IPS-NIHi11 (cell line): ENCODE measurements around the gene LECT2.

Experiments
- DNase-seq: peaks from one replicate; pipeline ENCODE4 v3.0.0; 2012; ENCODE audit warnings: mixed read lengths, low spot score

Gene LECT2

GRCh38 chr5:135954899-135955298, at the start of gene LECT2:
LECT2 (minus strand) TSS chr5:135954983; CDS start chr5:135954833, 150 bp downstream.
- DNase-seq: no peak

DNA sequence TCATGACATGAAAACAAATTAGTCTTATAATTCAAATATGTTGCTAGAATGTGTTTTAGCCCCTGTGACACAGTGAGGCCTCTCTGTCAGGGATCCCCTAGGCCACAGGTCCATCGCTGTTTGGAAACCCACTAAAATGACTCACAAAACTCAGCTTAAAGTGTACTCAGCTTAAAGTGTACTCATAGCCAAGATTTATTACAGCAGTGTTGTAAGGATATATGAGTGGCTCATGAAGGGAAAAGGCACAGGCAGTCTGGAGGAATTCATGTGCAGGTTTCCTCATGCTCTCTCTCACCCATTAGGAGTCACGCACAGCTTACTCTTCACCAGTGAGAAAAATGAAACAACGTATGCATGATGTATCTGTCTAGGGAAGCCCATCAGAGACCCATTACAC, 49.7 kb upstream of the LECT2 start:
- DNase-seq: no peak

- no peak for DNase-seq
Observed at GRCh38 chr5:136001466-136001981, 46.7 kb upstream of the LECT2 start.

DNA sequence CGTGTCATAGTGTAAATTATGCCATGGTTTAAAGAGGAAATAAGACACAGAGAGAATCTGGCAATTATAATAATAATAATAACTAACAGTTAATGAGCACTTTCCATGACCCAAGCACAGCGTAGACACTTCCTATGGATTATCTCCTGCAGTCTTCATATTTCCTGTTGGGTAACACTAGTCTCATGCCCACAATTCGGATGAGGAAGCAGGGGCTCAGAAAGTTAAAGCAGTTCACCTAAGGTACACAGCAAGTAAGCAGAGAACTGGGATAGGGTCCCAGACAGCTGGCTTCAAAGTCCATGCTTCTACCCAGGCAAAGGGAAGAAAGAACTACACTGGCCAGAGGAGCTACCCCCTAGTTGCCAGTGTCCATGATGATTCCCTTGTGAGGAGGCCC, 46.1 kb upstream of the LECT2 start:
- DNase-seq: no peak

DNA sequence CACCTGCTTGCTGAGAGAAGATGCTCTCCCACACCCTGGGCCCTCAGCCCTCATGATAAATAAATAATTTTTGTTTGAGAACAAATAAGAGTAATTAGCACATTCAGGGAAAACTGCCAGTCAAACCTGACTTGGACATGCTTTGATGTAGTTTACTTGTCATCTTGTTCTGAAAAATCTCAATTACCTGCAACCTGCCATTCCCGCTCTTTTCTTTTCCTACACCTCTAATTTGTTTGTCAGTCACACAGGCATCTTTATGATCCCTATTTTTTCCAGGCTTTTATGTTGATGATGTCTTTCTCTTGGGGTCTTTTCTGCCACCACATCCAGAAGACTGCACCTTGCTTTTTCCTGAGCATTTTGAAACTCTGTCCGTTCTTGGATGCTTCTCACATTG, 45.4 kb upstream of the LECT2 start:
- no peak for DNase-seq

DNA sequence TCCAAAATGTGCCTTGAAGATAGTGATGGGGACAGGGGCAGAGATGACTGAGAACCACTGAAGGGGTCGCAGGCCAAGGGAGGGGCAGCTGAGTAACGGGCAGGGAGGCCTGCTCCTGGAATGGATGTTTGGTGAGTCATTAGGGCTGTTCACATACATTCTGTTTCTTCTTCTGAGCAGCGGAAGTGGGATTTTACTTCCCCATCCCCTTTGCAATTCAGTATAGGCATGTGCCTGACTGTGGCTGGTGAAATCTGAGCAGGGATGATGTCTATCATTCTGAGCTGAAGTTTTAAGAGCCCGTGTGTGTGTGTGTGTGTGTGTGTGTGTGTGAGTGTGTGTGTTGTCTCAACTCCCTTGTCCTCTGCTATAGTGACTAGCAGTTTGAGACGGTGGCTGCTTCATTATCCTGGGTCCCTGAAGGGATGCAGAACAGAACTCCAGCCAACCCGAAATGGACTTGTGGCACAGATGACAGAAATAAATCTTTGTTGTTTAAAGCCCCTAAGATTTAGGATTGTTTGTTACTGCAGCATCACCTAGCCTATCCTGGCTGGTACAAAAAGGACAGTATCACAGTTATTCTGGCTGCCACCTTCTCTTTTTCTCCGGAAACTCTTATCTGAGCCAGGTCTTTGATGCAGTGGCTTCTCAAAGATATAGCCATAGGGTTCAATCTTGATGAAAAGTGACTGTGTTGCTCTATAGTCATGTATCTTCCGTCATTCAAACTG, 44.8 kb upstream of the LECT2 start:
- no peak for DNase-seq

GRCh38 chr5:135998889-135999288, 44.1 kb upstream of the LECT2 start:
- DNase-seq: no peak

DNA sequence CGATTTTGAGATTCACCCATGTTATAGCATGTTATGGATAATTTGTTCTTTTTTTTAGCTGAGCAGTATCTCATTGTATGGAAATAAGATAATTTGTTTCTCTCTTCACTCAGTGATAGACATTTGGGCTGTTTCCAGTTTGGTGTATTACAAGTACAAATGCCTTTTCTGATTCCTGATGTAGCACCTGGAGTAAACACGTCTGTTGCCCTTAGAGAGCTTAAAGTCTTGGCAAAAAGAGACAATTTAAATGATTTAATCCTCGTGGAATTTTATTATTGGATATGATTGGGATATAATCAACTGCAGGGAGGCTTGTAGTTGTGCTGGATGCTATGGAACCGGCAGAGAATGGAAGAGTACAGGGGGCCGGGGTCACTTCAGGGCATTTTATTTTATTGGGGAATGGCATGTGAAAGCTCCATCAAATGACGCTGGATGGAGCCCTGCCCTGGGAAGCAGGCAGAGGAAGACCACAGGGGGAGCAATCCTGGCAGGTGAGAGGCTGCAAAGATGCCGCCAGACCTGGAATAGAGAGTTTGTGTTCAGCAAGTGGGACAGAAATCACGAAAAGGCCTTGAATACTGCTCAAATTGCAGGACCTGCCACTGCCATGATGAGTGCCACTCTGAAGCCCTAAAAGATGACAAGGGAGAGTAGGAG, 43.0 kb upstream of the LECT2 start:
- peak; percentile 48 for DNase-seq

DNA sequence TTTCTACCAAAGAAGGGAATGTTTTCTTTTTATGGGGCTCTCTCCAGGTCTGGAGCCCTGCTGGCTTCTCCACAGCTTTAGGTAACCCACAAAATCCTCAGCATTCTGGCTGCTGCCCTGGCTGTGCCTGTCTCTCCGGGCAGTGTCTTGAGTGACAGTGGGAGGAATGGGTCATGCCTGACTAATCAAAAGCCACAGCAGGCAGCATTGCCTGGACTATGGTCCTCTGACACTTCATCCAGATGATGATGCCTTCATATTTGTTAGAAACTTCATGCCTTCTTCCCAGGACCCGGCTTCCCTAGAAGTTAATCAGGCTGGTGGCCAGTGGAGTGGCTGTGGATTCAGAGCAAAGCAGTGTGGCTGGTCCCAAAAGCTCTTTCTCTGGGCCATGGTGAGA, 41.8 kb upstream of the LECT2 start:
- no peak for DNase-seq

DNA sequence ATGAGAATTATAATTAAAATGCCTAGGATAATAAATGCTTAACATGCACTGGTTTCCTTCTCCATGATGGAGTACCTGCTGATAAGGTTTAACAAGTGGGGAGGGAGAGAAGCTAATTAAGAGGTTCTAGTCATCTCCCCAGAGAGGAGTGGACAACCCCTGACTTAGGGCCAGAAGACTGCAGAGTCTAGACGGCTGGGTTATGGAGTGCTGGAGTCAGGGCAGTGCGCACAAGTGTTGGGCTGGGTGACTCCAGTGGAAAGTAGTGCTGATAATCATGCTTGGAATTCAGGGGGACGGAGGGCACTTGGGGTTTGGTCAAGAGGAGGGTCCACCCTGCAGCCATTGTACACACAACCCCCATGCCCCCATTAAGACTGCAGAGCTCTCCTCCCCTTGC, 41.2 kb upstream of the LECT2 start:
- DNase-seq: no peak

GRCh38 chr5:135993880-135994636, 39.3 kb upstream of the LECT2 start:
- DNase-seq: no peak

DNA sequence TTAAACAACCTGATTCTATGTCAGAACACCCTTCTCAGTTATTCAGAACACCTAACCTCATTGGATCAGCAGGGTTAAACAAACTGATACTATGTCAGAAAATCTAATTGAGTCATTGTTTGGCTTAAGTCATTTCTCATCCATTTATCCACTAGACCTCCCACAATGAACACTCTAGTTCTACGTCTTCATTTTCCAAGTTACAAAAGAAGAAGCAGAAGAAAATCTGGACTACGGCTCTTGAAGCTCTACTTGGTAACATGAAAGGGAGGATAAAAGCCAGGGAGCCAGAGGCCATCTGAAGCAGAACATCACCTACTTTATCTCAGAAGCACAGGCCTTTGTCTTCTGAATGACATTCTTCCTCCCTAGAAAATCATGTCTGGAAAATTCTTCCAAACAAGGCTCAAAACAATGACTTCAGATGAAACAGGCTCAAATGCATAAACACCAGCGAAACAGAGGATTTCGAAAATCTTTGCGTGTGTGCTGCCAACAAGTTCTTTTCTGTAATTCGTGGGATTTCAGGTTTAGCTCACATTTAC, 38.6 kb upstream of the LECT2 start:
- DNase-seq: no peak

DNA sequence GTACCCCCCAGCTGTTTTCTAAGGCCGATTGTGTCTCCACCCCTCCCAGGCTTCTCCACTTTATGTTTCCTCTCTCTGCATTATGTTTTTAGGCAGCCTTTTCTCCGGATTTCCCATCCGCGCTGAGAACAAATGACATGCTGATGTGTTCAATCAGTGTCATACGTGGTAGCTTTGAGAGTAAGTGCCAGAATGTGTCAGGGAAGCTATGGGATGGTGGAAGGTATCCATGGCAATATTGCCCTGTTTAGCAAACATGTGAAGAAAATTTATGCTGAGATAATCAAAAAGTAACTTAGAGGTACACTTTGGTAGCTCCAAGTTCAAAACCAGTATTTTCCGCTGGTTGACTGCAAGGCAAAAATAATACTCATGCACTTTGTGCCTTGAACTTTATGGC, 36.6 kb upstream of the LECT2 start:
- no peak for DNase-seq

DNA sequence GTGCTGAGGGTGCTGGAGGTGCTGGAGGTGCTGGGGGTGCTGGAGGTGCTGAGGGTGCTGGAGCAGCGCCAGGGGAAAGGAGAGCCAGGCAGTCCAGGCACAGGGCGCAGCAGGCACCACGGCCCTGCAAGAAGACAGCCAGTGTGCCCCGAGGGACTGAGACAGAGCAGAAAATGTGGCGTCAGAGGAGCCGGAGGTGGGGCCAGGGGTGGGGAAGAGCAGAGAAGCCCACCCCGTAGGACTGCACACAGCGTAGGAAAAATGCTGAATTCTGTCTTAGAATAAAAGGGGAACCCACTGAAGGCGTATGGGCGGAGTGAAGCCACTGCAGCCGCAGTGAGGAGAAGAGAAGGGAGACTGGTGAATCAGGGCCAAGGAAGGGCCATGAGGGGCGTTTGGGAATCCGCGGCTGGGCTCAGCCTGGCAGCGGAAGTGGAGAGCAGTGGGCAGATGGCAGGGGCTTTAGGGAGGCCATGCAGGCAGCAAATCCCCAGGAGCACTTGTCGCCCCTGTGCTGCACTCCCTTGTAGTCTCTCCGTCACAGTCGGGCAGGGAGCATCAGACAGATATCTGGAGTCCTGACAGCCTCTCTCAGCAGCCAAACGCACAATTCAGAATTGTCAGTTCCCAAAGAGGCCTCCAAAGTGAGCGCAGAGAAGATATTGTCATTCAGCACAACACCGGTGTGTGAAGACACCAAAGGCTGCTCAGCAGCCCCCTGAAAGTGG, 35.9 kb upstream of the LECT2 start:
- no peak for DNase-seq

GRCh38 chr5:135989686-135990085, 34.9 kb upstream of the LECT2 start:
- DNase-seq: no peak

DNA sequence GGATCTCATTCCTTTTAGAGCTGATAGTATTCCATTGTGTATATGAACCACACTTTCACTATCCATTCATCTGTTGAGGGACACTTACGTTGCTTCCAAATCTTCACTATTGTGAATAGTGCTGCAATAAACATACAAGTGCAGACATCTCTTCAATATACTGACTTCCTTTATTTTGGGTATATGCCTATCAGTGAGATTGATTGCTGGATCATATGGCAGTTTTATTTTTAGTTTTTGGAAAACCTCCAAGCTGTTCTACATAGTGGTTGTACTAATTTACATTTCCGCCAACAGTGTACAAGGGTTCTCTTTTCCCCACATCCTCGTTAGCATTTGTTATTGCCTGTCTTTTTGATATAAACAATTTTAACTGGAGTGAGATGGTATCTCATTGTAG, 33.8 kb upstream of the LECT2 start:
- DNase-seq: no peak

- no peak for DNase-seq
Observed at GRCh38 chr5:135986891-135987401, 32.2 kb upstream of the LECT2 start.

DNA sequence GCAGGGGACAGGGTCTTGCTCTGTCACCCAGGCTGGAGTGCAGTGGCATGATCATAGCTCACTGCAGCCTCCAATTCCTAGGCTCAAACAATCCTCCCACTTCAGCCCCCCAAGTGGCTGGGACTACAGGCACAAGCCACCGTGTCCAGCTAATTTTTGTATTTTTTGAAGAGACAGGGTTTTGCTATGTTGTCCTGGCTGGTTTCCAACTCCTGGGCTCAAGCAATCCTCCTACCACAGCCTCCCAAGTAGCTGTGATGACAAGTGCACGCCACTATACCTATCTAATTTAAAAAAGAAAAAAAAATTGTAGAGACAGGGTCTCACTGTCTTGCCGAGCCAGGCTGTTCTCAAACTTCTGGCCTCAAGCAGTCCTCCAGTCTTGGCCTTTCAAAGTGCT, 31.6 kb upstream of the LECT2 start:
- no peak for DNase-seq

- no peak for DNase-seq
Observed at GRCh38 chr5:135985951-135986350, 31.2 kb upstream of the LECT2 start.

DNA sequence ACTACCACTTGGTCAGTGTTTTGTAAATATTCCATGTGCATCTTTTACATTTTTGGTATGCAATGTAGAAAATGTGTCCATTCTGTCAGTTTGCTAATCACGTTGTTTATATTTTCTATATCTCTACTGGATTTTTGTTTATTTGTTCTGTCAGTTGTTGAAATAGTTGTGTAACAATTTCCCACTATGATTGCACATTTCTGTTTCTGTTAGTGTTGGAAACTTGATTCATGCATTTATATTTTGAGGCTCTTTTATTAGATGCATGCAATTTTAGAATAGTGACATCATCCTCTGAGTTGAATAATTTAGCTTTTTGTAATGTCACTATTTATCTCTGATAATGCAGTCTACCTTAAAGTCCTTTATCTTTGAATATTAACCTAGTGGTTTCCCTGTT, 25.8 kb upstream of the LECT2 start:
- no peak for DNase-seq

GRCh38 chr5:135979510-135979909, 24.7 kb upstream of the LECT2 start:
- DNase-seq: no peak

GRCh38 chr5:135978993-135979392, 24.2 kb upstream of the LECT2 start:
- DNase-seq: no peak
